ENCODE results near the gene SLC39A8. TPM values are rescaled to one million over a fixed set of nuclear protein-coding genes. Genes with fewer than 3 reads are reported as not detected.
A peak's percentile ranks its signal among the peaks of the same experiment; 100 is the strongest.
"Not testable (repeated sequence)": the region's sequence is repeated elsewhere in the genome, so short reads cannot be mapped to it uniquely, and the experiment has no call there.

SLC39A8 gene
- 23.6 TPM for total RNA-seq

- ATAC-seq (peak; percentile 85), DNase-seq (ENCODE audit: low spot score) (peak; percentile 95)
Observed at GRCh38 chr4:102344954-102345794, at the start of gene SLC39A8. Gene SLC39A8, minus strand, starts transcription at chr4:102345482. Its CDS starts 820 bp downstream, at chr4:102344662.

- no peak for ATAC-seq
- DNase-seq (ENCODE audit: low spot score), result no peak
Observed at GRCh38 chr4:102392033-102392744, 46.9 kb upstream of the SLC39A8 start.

- DNase-seq (ENCODE audit: low spot score) (no peak), ATAC-seq (no peak)
Observed at GRCh38 chr4:102390438-102390837, 45.2 kb upstream of the SLC39A8 start.

- ATAC-seq (no peak), DNase-seq (ENCODE audit: low spot score) (no peak)
Observed at GRCh38 chr4:102388611-102389010, 43.3 kb upstream of the SLC39A8 start.

- ATAC-seq (no peak), DNase-seq (ENCODE audit: low spot score) (no peak)
Observed at GRCh38 chr4:102387552-102388150, 42.4 kb upstream of the SLC39A8 start.

- ATAC-seq, result no peak
- DNase-seq (ENCODE audit: low spot score), result no peak
Observed at GRCh38 chr4:102386966-102387365, 41.7 kb upstream of the SLC39A8 start.

GRCh38 chr4:102380253-102380652, 35.0 kb upstream of the SLC39A8 start:
- DNase-seq (ENCODE audit: low spot score); ATAC-seq: not testable (repeated sequence)

- ATAC-seq, result no peak
- no peak for DNase-seq (ENCODE audit: low spot score)
Observed at GRCh38 chr4:102362922-102363432, 17.7 kb upstream of the SLC39A8 start.

- DNase-seq (ENCODE audit: low spot score) (no peak), ATAC-seq (no peak)
Observed at GRCh38 chr4:102358128-102358527, 12.8 kb upstream of the SLC39A8 start.

- not testable (repeated sequence) for ATAC-seq; DNase-seq (ENCODE audit: low spot score)
Observed at GRCh38 chr4:102357637-102358036, 12.4 kb upstream of the SLC39A8 start.

GRCh38 chr4:102356562-102357202, 11.4 kb upstream of the SLC39A8 start:
- peak; percentile 62 for DNase-seq (ENCODE audit: low spot score)

GRCh38 chr4:102355748-102356147, 10.5 kb upstream of the SLC39A8 start:
- DNase-seq (ENCODE audit: low spot score) (no peak), ATAC-seq (no peak)

More at GRCh38 chr4:102356562-102357202, 11.4 kb upstream of the SLC39A8 start:
- peak; percentile 91 for ATAC-seq

- ATAC-seq (peak; percentile 43), DNase-seq (ENCODE audit: low spot score) (no peak)
Observed at GRCh38 chr4:102354671-102355454, 9.6 kb upstream of the SLC39A8 start.

- DNase-seq (ENCODE audit: low spot score) (no peak), ATAC-seq (no peak)
Observed at GRCh38 chr4:102352781-102353180, 7.5 kb upstream of the SLC39A8 start.

- DNase-seq (ENCODE audit: low spot score), result no peak
- ATAC-seq, result no peak
Observed at GRCh38 chr4:102350634-102351033, 5.4 kb upstream of the SLC39A8 start.

GRCh38 chr4:102348701-102349100, 3.4 kb upstream of the SLC39A8 start:
- no peak for ATAC-seq
- DNase-seq (ENCODE audit: low spot score), result no peak

GRCh38 chr4:102345795-102346100, 466 bp upstream of the SLC39A8 start:
- DNase-seq (ENCODE audit: low spot score) (no peak), ATAC-seq (peak; percentile 0)

- peak; percentile 90 for DNase-seq (ENCODE audit: low spot score)
Observed at GRCh38 chr4:102344520-102344953, 745 bp downstream of the SLC39A8 start.

GRCh38 chr4:102343964-102344519, 1.2 kb downstream of the SLC39A8 start:
- DNase-seq (ENCODE audit: low spot score) (no peak), ATAC-seq (peak; percentile 77)

More at GRCh38 chr4:102344520-102344953, 745 bp downstream of the SLC39A8 start:
- ATAC-seq, result peak; percentile 68
